ENCODE measurements around the gene AIP. TPM values are rescaled to one million over a fixed set of nuclear protein-coding genes. Genes with fewer than 3 reads are reported as not detected.

AIP gene
- total and polyA plus RNA-seq, 9 of the 15 experiments (the other 6 are each of a cell fraction or from before 2014, with no cell fraction given): 5.2 to 92.5 (median 52.7) TPM

DNA sequence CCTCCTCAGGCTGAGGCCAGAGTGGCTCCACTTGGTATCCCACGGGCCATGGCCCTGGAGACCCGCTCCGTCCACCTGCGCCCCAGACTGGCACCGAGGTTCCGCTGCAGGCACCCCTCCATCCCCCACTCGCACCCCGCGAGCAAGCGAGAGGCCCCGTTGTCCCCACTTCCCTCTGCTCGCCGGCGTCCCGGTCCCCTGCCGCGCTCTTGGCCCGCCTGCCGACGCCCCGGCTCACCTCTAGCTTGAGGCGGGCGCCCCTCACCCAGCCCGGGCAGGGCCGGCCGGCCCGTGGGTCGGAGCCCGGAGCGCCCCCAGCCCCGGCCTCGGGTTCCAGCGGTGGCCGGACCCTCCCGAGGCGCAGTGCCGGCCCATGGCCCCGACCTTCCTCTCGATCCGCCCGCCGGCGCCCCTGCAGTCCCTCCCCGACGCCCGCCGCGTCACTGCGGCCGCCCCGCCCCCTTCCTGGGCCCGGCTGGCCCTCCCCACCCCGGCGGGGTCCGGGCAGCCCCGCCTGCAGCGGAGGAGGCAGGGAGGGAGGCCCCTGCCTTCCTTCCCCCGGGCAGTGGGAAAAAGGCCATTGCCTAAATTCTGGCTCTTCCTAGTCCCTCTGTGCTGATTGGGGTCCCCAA lies 22.2 kb downstream of the AIP start, which contains the start of gene PITPNM1:
PITPNM1 (minus strand) TSS at position 414 of the 632 bp plus-strand sequence. CDS start 1,183 bp downstream, outside the sequence.
- H4K20me1 ChIP-seq (replicated peaks; ENCODE audit: control insufficient read depth, insufficient read depth, low read length): no peaks in the 10 kb centered on the region
- in situ Hi-C loops (cut with MboI) (no loop called here), intact Hi-C loops (cut with micrococcal nuclease) (loop anchor here (1.0 to 5.0 kb wide), 5 partner anchors 23 to 148 kb away; partner anchors contain the start of genes GSTP1 and RPS6KB2)
- H3K79me2 ChIP-seq (ENCODE audit: control insufficient read depth, insufficient read depth, low read length): peaks cover 33% of the 10 kb centered on the region
- H3K27ac ChIP-seq (ENCODE audit: extremely low read depth, low read depth, low read length): peak within 1 kb of the TSS; percentile 72
- peak within 1 kb of the TSS; percentile 71 for H2AFZ ChIP-seq (ENCODE audit: low read depth, low read length)
- 0% methylated on average over 17 of the region's 58 CpGs for WGBS (ENCODE audit: insufficient coverage, low coverage, missing lambda C conversion rate)
- H3K9me1 ChIP-seq (ENCODE audit: control insufficient read depth, insufficient read depth, low read length): peaks cover 6% of the 10 kb centered on the region
- H3K4me1 ChIP-seq (replicated peaks in 1 of 2; ENCODE audit: control insufficient read depth in 2 of 2, insufficient read depth in 2 of 2, low read length in 2 of 2): peaks cover 28 to 73% of the 10 kb centered on the region in 2 experiments
- DNase-seq (ENCODE audit: extremely low read depth in 1 of 4, low spot score in 3 of 4): peak; percentile 82 to 87 (median 84)
- POLR2A ChIA-PET: interaction anchor here (0.6 kb wide), 1 partner anchor 121 kb away, joined by 3 read pairs; no protein-coding TSS in a partner anchor
- CTCF ChIA-PET (ENCODE audit: low intra/inter-chr PET ratio): interaction anchor here (0.9 to 2.5 kb wide), 2 partner anchors 103 to 148 kb away, joined by 3 to 13 read pairs; partner anchors contain the start of gene PPP1CA
- no peaks in the 10 kb centered on the region for H3K27me3 ChIP-seq (ENCODE audit: control insufficient read depth in 2 of 2, insufficient read depth in 2 of 2, low read length in 2 of 2)
- H3K4me2 ChIP-seq (ENCODE audit: insufficient read depth, low read length): peak within 1 kb of the TSS; percentile 90
- ATAC-seq: peak; percentile 71
- no peaks in the 10 kb centered on the region for H3K9me3 ChIP-seq (replicated peaks; ENCODE audit: control insufficient read depth, insufficient read depth, low read depth, low read length)
- FAIRE-seq: peak; percentile 60
- peak within 1 kb of the TSS; percentile 82 to 87 for H3K9ac ChIP-seq (ENCODE audit: insufficient read depth in 1 of 2, low read depth in 2 of 2, low read length in 2 of 2)
- H3K4me3 ChIP-seq: peak within 1 kb of the TSS; percentile 73
- H3K36me3 ChIP-seq (ENCODE audit: control insufficient read depth, insufficient read depth, low read length): peaks cover 41% of the 10 kb centered on the region; the same call in 2 of the 3 replicates
- BruUV-seq (replicated peaks): no TSS peak
- TF ChIP-seq ZNF431 (CRISPR knock-in tag; IDR thresholded peaks at IDR 0.05): no peak
- TF ChIP-seq HMGN3 (IDR thresholded peaks at IDR 0.05; ENCODE audit: borderline replicate concordance, extremely low read depth, insufficient read length, low read depth, low read length): peak; percentile 53
- no peak for TF ChIP-seq ZNF384 (IDR thresholded peaks at IDR 0.05; ENCODE audit: low read depth, low read length)
- TF ChIP-seq L3MBTL2 (IDR thresholded peaks at IDR 0.05): peak; percentile 63
- peak; percentile 54; the same call in 1 of the 2 replicates for TF ChIP-seq CXXC5 (CRISPR knock-in tag; IDR thresholded peaks at IDR 0.05)
- TF ChIP-seq, protein P1, sequence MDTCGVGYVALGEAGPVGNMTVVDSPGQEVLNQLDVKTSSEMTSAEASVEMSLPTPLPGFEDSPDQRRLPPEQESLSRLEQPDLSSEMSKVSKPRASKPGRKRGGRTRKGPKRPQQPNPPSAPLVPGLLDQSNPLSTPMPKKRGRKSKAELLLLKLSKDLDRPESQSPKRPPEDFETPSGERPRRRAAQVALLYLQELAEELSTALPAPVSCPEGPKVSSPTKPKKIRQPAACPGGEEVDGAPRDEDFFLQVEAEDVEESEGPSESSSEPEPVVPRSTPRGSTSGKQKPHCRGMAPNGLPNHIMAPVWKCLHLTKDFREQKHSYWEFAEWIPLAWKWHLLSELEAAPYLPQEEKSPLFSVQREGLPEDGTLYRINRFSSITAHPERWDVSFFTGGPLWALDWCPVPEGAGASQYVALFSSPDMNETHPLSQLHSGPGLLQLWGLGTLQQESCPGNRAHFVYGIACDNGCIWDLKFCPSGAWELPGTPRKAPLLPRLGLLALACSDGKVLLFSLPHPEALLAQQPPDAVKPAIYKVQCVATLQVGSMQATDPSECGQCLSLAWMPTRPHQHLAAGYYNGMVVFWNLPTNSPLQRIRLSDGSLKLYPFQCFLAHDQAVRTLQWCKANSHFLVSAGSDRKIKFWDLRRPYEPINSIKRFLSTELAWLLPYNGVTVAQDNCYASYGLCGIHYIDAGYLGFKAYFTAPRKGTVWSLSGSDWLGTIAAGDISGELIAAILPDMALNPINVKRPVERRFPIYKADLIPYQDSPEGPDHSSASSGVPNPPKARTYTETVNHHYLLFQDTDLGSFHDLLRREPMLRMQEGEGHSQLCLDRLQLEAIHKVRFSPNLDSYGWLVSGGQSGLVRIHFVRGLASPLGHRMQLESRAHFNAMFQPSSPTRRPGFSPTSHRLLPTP (IDR thresholded peaks at IDR 0.05; ENCODE audit: borderline replicate concordance, extremely low read depth, insufficient read length): no peak
- TF ChIP-seq PHB2 (IDR thresholded peaks at IDR 0.05; ENCODE audit: low read depth): no peak
- no peak for TF ChIP-seq POLR2H (tag; IDR thresholded peaks at IDR 0.05; ENCODE audit: low read depth)
- TF ChIP-seq ARID2 (IDR thresholded peaks at IDR 0.05): no peak
- no peak for TF ChIP-seq ZNF174 (CRISPR knock-in tag; IDR thresholded peaks at IDR 0.05)
- TF ChIP-seq, protein P2, sequence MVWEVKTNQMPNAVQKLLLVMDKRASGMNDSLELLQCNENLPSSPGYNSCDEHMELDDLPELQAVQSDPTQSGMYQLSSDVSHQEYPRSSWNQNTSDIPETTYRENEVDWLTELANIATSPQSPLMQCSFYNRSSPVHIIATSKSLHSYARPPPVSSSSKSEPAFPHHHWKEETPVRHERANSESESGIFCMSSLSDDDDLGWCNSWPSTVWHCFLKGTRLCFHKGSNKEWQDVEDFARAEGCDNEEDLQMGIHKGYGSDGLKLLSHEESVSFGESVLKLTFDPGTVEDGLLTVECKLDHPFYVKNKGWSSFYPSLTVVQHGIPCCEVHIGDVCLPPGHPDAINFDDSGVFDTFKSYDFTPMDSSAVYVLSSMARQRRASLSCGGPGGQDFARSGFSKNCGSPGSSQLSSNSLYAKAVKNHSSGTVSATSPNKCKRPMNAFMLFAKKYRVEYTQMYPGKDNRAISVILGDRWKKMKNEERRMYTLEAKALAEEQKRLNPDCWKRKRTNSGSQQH (CRISPR knock-in tag; IDR thresholded peaks at IDR 0.05): no peak
- TF ChIP-seq, protein P3, sequence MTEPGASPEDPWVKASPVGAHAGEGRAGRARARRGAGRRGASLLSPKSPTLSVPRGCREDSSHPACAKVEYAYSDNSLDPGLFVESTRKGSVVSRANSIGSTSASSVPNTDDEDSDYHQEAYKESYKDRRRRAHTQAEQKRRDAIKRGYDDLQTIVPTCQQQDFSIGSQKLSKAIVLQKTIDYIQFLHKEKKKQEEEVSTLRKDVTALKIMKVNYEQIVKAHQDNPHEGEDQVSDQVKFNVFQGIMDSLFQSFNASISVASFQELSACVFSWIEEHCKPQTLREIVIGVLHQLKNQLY (CRISPR knock-in tag; conservative IDR thresholded peaks at IDR 0.05): no peak
- TF ChIP-seq TAF9B (IDR thresholded peaks at IDR 0.05; ENCODE audit: partially characterized antibody): no peak
- TF ChIP-seq, protein P4, sequence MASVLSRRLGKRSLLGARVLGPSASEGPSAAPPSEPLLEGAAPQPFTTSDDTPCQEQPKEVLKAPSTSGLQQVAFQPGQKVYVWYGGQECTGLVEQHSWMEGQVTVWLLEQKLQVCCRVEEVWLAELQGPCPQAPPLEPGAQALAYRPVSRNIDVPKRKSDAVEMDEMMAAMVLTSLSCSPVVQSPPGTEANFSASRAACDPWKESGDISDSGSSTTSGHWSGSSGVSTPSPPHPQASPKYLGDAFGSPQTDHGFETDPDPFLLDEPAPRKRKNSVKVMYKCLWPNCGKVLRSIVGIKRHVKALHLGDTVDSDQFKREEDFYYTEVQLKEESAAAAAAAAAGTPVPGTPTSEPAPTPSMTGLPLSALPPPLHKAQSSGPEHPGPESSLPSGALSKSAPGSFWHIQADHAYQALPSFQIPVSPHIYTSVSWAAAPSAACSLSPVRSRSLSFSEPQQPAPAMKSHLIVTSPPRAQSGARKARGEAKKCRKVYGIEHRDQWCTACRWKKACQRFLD (CRISPR knock-in tag; IDR thresholded peaks at IDR 0.05): 0 out of 2 replicates have a peak, but pooled peaks have one; percentile 55
- no peak for TF ChIP-seq MBD2 (IDR thresholded peaks at IDR 0.05; ENCODE audit: borderline replicate concordance, low read depth)

Data from K562 (cell line).